Activated naive CD8-positive, alpha-beta T cell treated with anti-CD3 and anti-CD28 coated beads, Interleukin-2, amount 50 U/mL, for 16 hours (primary cell): Measurements from ENCODE around the gene ULK4.
"Not testable (repeated sequence)": the region's sequence is repeated elsewhere in the genome, so short reads cannot be mapped to it uniquely, and the experiment has no call there.

Experiments
- DNase-seq: peaks from one replicate; pipeline ENCODE4 v3.0.0-alpha.2; 2020; ENCODE audit warnings: low read depth, low spot score

ULK4 gene

GRCh38 chr3:41690766-41691563, 270.9 kb downstream of the ULK4 start:
- DNase-seq, result no peak

DNA sequence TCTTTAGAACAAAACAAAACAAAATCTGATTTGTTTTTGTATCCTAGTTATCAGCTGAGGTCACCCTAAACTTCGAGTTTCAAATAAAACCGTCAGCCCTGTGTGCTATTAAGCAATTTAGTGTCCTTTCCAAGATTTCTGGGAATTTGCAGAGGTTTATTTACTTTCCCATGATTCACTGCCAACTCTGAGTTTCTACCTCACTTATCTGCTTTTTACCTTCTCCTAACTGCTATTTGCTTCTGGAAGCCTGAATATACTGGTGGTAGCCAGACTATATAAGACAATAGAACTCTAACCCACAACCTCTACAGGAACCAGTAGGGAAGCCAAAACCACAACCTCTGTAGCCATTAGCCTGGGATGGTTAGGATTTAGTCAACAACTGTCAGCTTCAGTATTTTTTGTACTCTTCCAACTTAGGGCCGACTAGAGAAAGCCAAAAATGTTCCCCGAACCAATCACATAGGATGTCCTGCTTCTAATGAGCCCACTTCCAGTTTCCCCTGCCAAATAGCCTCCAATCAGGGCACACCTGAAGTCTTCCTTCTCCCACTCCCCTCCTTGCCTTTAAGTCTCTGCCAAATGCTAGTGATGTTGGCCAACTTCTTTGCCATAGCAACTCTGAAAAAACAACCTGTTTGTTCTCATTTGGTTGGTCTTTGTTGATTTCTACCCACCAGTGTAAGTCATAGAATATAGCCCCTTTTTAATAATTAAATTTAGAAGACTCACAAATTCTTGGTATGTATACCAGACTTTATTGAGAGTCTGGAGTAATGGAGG, 273.1 kb downstream of the ULK4 start:
- DNase-seq, result no peak

DNA sequence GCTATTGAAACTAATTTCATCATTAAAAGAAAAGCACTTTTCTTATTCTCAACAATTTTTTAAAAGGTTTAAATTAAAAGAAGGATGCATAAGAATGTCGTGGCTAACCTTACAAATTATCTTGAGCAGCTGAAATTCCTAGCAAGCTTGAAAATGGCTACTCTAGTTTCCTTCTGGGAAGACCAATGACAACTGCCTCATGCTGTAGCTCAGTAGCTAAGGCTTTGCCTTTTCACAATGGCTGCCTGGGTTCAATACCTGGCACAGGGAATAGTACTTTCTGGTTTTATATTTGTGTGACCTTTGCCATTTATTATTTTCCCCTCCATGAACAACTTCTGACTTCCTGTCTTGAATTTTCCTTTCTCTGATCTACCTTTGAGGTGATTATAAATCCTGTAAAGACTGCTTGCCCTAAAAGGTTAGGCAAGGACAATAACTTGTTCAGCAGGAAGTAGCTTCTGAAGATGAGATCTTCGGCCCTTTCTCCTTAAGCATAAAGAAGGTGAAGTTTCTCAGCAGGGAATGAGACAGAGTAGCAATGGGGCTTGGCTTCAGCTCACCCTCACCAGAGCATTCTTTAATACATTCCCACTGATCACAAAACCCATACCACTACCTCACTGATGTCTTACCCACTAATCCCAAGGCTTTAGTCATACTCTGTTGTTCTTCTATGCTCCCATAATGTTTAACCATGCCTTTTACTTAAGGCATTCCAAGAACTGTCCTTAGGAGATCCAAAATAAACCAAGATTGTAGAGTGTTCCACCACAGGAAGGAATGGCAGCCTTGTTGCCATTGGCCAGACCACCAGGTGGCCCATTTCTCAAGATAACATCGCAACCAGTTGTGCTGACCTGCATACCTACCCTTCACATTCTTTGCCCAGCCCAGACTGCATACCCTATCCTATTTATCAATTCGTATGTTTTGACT, 276.8 kb downstream of the ULK4 start:
- no peak for DNase-seq

DNA sequence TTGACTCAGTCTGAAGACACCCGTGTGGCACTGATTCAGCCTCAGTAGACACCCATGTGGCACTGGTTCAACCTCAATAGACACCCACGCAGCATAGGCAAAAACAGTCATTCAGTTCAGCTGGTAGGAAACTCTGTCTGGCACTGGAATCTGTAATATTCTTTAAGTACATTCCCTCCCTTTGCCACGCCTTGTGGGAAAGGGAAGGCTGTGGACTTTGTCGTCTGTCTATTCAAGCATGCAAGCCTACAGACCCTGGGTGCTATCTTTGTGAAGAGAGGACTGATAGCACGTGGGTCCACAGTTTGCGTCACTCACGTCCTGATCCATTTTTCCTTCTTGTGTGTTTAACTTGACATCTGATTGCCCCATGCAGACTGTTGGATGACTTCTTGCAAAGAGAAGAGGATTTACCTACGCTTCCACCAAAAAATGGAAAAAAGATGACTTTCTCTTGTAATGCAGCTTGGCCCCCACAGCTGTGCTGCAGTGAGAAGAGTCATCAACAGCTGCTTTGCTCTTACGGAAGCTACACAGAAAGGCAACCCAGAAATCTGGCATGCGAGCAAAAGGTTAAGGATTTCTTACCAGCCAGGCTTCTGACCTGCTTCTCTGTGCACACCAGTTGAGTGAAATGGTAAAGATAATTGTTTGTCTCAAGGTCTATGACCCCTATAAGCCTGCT, 278.1 kb downstream of the ULK4 start:
- DNase-seq, result no peak

DNA sequence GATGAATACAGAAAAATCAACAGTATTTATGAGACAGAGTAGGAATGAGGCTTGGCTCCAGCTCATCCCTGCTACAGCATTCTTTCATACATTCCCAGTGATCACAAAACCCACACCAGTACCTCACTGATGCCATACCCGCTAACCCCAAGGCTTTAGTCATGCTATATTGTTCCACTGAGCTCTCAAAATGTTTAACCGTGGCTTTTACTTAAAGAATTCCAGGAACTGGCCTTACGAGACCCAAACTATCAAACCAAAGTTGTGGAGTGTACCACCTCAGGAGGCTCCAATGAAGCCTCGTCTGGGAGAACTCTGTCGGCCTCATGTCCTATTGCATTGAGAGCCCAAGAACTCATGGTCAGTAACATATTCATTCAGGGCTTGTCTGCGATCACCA, 278.9 kb downstream of the ULK4 start:
- DNase-seq, result no peak

- no peak for DNase-seq
Observed at GRCh38 chr3:41682382-41682781, 279.5 kb downstream of the ULK4 start.

DNA sequence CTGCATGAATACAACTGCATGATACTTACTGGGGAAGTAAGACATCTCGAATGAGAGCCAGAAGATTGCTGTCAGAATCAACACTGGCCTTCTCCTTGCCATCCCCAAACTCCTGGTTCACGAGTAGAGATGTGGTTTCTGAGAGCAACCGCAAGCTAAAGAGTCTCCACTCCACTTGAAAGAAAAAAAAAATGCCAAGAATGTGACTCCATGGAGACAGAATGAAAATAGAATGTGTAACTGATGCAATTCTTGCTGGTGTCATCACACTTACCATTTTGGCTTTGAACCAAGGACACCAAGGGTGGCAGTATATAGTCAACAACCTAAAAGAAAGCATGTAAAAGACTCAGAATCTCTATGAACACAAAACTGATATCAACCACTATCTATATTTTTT, 280.4 kb downstream of the ULK4 start:
- no peak for DNase-seq

- no peak for DNase-seq
Observed at GRCh38 chr3:41679374-41679773, 282.5 kb downstream of the ULK4 start.

DNA sequence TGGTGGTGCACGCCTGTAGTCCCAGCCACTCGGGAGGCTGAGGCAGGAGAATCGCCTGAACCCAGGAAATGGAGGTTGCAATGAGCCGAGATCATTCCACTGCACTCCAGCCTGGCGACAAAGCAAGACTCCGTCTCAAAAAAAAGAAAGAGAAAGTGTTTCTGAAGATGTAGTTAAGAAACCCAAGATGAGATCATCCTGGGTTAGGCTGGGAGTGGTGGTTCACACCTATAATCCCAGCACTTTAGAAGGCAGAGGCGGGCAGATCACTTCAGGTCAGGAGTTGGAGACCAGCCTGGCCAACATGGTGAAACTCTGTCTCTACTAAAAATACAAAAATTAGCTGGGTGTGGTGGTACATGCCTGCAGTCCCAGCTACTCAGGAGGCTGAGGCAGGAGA, 286.8 kb downstream of the ULK4 start:
- not testable (repeated sequence) for DNase-seq

DNA sequence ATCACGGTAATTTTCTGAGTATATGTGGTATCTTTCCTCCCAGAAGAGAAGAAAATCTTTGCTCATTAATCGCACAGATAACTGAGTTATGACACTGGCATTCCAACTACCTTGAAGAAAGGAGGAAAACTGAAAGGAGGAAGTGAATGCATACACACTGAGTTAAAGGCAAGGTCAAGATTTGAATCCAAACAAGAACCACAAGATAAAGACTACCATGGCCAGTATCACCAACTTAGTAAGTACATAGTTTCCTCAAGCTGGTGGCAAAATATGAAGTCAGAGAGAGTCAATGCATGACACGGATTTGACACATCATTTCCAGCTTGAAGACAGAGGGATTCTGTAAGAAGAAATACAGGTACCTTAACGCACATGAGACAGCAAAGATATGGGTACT, 287.5 kb downstream of the ULK4 start:
- DNase-seq, result no peak

DNA sequence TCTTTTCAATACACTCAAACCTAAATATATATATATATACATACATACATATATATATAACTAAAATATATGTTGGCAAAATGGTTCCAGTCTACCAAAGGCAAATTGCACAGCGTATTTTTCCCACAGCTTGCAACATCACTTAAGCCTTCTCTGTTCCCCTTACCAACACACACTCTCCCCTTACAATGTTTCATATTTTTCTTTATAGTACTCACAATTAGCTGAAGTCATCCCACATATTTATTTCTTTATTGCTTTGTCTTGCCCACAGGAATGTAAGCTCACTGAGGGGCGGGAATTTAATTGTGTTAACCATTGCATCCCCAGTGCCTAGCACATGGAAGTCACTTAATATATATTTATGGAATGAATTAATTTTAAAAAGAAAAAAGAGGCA, 288.3 kb downstream of the ULK4 start:
- DNase-seq, result no peak

GRCh38 chr3:41668379-41668778, 293.5 kb downstream of the ULK4 start:
- no peak for DNase-seq

DNA sequence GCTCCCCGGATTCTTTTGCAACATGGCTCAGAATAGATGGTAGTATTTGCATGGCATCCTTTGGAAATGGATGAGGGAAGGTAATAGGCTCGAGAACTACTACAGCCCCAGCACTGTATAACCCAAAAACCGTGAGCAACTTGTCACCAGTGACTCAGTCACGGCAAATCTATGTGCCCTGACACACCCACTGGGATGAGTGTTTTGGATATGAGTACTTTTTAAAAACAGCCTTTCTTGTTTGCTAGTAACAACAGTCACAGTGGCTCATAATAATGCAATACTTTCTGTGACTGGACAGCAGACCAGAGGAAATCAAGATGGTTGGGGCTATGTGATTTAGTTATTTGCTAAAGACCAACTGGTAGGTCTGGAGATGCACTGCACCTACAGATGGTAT, 299.6 kb downstream of the ULK4 start:
- no peak for DNase-seq

- no peak for DNase-seq
Observed at GRCh38 chr3:41661796-41662195, 300.1 kb downstream of the ULK4 start.

GRCh38 chr3:41660510-41660909, 301.4 kb downstream of the ULK4 start:
- DNase-seq, result no peak

- DNase-seq, result no peak
Observed at GRCh38 chr3:41653571-41654239, 308.2 kb downstream of the ULK4 start.

GRCh38 chr3:41652931-41653330, 309.0 kb downstream of the ULK4 start:
- DNase-seq, result no peak

DNA sequence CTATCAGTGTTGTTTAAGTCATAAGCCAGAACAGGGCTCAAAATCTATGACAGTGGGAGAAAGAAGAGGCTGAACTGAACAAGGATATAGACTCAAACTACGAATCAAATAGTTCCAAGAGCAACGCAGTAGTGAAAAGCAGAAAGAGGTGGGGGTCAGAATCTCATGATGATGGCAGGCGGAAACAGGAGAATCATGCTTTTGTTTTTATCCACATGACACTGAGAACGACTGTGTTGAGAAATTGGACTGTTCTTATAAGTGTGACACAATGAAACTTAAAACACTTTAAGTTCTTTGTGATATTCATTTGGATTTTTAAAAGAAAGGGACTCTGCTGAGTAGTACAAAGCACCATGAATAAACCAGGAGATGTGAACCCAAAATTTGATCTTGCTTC, 309.4 kb downstream of the ULK4 start:
- DNase-seq, result no peak

DNA sequence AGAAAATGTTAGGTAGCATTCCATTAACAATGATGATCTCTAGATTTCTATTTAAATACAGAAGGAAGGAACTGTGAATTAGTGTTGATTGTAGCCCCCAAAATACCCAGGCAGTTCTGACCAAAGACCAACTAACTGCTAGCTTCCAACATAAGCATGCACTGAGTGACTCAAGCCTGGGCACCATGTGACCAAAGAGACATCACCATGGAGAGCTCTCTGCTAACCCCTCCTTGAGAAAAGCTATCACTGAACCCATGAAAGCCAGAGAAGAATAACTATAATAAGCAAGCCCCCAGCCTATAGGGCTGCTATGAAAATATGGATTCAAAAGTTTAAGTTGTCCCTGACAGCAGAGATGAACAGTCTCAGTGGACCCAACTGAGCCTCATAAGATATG, 310.2 kb downstream of the ULK4 start:
- no peak for DNase-seq

GRCh38 chr3:41650406-41650805, 311.5 kb downstream of the ULK4 start:
- DNase-seq, result no peak
